GM12892 (cell line): Measurements from ENCODE around the gene PIK3C2G.

Source experiments
- POLR2A ChIP-seq: IDR thresholded peaks from 2 replicates; pipeline ENCODE4 v1.6.1; 2011; ENCODE audit warnings: low read depth, low read length, control low read depth
- POLR2AphosphoS5 ChIP-seq: IDR thresholded peaks from 2 replicates; pipeline ENCODE4 v1.6.1; 2011; ENCODE audit warnings: low read depth, low read length, control low read depth

DNA sequence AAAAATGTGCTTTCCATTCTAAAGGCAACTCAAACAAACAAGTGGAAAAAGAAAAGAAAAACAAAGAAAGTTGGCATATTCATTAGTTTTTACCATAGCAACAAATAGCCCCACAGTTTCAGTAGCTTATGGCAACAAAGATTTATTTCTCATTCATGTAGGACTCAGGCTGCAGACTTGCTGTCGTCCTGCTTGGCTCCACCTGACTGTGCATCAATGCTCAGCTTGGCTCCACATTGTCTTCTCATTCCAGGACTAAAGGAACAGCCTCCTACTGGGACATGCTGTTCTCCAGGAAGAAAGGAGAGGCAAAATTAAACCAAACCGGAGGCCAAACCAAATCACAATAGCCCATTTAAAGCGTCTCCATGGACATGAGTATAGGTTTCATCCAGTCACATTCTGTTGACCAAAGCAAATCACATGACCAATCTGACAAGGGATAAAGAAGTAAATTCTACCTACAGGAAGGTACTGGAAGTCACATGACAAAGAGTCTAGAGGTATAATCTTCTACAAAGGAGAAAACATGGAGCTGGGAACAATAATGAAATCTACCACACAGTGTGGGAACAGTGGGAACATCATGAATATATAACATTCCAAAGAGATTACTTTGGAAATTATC is 222.5 kb downstream of the PIK3C2G start:
- TF ChIP-seq POLR2A, result no peak
- TF ChIP-seq POLR2AphosphoS5, result no peak
